DOHH2 (cell line): ENCODE results near the gene MLF2.

Experiments
- CTCF ChIP-seq: fragments of 200-600 bp; sonication (generic); IDR thresholded peaks from one replicate; pipeline ENCODE4 v1.5.1; 2014; ENCODE audit warnings: antibody characterized with exemption, mild to moderate bottlenecking, low read depth, low read length; ENCODE audit not compliant: poor library complexity, severe bottlenecking
- EZH2phosphoT487 ChIP-seq: fragments of 200-600 bp; sonication (generic); IDR thresholded peaks from 2 replicates; pipeline ENCODE4 v1.6.1; 2017; ENCODE audit warnings: borderline replicate concordance, mild to moderate bottlenecking, antibody characterized with exemption, low read length, moderate library complexity, mixed read lengths

- TF ChIP-seq CTCF = no peak
- no peak for TF ChIP-seq EZH2phosphoT487
Observed at GRCh38 chr12:6724409-6724797, 28.5 kb downstream of the MLF2 start.
